KOPT-K1 (cell line): ENCODE measurements around the gene LMF1.

Source experiments
- H3K27ac ChIP-seq: fragments of 200-600 bp; sonication (generic); 2 replicates; pipeline ENCODE4 v1.5.1; 2016; ENCODE audit warnings: antibody characterized with exemption, mild to moderate bottlenecking, low read depth, low read length; ENCODE audit not compliant: poor library complexity, severe bottlenecking
- H3K36me3 ChIP-seq: fragments of 200-600 bp; sonication (generic); 2 replicates; pipeline ENCODE4 v1.5.1; 2017; ENCODE audit warnings: antibody characterized with exemption, mild to moderate bottlenecking, low read length, moderate library complexity; ENCODE audit not compliant: insufficient read depth
- H3K9me3 ChIP-seq: fragments of 200-600 bp; sonication (generic); 2 replicates; pipeline ENCODE4 v1.5.1; 2017; ENCODE audit warnings: antibody characterized with exemption, low read length, mild to moderate bottlenecking; ENCODE audit not compliant: insufficient read depth, poor library complexity, severe bottlenecking

Gene LMF1

DNA sequence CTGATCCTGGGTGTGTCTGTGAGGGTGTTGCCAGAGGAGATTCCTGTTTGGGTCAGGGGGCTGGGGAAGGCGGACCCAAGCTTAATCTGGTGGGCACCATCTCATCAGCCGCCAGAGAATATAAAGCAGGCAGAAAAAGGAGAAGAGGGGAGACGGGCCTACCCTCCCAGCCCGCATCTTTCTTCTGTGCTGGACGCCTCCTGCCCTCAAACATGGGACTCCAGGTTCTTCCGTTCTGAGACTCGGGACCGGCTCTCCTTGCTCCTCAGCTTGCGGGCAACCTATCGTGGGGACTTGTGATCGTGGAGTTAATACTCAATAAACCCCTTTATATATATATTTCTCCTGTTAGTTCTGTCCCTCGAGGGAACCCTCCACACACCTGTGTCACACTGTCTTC is 64.5 kb downstream of the LMF1 start:
- Histone ChIP-seq H3K27ac (no peak overlapping the region), H3K36me3 (peaks cover 30% of the 10 kb centered on the region; the same call in 1 of the 2 replicates), H3K9me3 (peaks cover 5% of the 10 kb centered on the region)

DNA sequence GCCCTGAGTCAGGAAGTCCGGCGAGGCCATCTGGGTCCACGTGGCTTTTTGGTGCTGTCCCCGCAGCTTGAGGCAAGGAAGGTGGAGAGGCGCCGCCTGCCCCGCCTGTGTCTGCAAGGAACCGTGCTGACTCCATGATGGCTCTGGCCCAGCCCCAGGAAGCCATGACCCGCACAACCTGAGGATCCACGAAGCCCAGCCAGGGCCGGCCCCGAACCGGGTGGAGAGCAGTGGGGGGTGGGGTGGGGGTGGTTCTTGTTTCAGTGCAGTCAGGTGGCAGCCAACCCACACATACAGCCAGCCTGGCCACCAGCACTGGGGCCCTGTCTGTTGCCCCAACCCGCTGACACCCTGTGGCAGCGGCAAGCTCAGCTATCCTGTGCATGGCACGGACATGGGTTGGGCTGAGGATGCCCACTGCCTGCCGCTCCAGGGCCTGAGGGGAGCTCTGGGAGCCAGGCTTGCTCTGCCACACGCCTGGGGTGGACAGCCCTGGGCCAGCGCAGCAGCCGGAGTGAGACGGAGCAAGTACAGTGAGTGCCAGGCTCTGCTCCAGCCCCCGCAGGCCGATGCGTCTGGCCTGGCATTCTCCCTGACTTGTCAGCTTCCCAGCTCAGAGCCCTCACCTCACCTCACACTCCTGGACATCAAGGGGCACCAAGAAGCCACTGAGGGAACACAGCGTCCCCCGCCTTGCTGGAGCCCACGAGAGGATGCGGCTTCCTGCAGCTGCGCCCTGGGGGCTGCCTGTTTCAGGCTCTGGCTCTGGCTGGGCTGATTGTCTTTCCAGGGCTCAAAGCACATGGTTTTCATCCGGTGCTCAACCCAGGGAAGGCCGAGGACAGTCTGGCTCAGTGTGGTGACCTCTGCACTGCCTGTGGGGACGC is 68.8 kb downstream of the LMF1 start:
- Histone ChIP-seq H3K27ac (no peak overlapping the region), H3K36me3 (peaks cover 10% of the 10 kb centered on the region; the same call in 1 of the 2 replicates), H3K9me3 (peaks cover 5% of the 10 kb centered on the region)

DNA sequence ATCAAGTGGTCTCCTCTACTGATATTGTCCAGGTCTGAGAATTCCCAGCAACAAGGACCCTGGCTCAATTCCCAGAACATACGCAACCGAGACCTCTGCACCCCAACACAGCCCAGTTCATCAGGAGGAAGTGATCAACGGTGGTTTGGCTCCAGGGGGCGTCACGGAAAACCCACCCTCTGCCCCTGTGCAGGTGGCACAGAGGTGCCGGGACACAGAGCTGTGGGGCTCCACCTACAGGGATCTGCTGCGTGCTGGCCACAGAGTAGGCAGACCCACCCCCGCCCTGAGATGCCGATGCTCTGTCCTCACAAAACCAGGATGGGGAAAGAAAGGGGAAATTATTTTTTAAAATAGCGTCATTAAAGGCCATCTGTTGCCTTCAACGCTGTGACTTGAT is 69.6 kb downstream of the LMF1 start:
- Histone ChIP-seq H3K9me3 (no peaks in the 10 kb centered on the region), H3K36me3 (0 out of 2 replicates have a peak, but pooled peaks cover 4% of the 10 kb centered on the region)

DNA sequence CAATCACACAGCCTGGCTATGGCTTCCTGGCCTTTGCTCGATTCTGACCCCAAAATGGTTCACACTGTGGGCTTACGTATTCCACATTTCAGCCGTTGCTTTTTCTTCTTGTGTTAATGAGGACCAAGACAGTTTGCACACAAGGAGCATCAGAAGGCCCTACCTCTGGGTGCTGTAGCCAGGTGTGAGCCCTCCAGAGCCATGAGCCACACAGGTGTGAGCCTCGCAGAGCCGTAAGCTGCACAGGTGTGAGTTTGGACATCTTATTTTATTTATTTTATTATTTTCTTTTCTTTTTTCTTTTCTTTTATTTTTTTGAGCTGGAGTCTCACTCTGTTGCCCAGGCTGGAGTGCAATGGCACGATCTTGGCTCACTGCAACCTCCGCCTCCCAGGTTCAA is 70.6 kb downstream of the LMF1 start:
- H3K36me3 ChIP-seq, result no peaks in the 10 kb centered on the region
- H3K27ac ChIP-seq, result no peak overlapping the region
- no peaks in the 10 kb centered on the region for H3K9me3 ChIP-seq

More for the DNA sequence above, 69.6 kb downstream of the LMF1 start:
- H3K27ac ChIP-seq, result no peak overlapping the region

DNA sequence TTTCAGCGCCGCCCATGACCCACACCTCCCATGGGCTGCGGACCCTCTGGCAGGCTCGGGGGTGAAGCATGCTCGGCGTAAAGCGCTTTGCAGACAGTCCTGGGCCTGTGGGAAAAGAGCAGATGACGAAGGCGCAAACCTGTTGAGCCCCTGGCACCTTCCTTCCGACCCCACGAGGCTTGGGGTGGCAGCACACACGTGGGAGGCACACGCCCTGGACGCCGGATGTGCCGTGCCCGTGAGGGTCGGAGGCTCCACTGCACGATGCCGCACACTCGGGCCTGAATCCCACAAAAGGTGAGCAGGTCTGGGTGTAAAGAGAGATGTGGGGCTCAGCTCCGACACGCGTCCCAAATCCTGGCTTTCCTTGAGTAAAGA is 71.1 kb downstream of the LMF1 start:
- Histone ChIP-seq H3K27ac (no peak overlapping the region), H3K36me3 (no peaks in the 10 kb centered on the region), H3K9me3 (no peaks in the 10 kb centered on the region)

DNA sequence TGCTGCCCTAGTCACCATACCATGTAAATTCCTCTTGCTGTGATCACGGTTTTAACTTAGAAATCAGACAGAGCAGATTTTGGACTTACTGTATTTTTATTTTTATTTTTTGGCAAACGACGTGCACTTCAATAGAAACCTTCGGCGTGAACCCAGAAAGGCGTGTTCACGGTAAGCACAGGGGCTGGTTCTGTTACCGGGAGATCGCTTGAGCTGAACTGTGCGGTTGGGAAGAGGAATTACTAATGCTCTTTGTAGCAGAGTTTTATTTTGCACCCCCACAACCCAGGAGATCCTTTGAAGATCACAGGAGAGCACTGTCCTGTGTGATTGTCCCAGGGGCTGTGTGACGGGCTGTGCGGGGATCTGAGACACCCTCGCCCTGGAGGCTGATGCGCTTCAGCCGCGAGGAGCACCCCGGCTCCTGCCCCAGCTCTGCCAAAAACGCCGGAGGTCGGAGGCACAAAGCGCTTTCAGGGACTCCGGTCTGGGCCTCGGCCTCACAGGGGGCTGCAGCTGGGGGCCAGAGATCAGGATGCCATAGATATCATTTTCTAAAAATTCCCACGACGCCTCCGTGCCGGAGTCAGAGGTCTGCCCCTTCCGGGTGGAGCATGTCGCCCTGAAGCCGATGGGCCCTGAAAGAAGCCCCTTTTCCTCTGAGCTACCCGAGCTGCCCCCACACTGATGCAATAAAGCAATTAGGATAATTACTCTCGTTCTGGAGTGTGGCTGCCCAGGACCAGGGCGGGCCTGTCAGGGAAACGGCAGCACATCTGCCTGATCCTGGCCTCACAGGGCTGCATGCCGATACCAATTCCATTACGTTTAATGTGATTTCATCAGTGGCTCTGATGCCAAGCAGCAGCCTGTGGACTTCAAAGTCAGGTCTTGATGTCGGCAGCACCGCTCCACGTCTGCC is 71.8 kb downstream of the LMF1 start:
- H3K27ac ChIP-seq, result no peak overlapping the region
- H3K9me3 ChIP-seq, result no peaks in the 10 kb centered on the region
- no peaks in the 10 kb centered on the region for H3K36me3 ChIP-seq

DNA sequence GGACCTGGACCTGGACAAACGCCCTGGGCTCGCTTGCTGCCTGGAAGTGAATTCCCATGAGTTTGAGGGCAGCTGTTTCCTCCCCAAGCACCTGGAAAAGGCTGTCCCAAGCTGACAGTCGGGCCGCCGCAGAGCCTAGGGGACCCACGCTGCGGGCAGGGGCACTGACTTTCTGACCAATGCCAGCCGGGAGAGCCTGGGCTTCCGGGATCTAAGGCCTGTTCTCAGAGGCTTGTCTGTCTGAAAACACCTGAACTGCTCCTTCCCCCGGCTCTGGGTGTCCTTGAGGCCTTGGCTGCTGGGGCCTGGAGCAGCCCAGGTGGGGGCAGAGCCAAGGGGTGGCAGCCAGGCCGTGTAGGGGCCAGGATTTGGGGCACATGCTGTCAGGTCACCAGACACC is 72.6 kb downstream of the LMF1 start:
- Histone ChIP-seq H3K36me3 (no peaks in the 10 kb centered on the region), H3K9me3 (no peaks in the 10 kb centered on the region), H3K27ac (no peak overlapping the region)

DNA sequence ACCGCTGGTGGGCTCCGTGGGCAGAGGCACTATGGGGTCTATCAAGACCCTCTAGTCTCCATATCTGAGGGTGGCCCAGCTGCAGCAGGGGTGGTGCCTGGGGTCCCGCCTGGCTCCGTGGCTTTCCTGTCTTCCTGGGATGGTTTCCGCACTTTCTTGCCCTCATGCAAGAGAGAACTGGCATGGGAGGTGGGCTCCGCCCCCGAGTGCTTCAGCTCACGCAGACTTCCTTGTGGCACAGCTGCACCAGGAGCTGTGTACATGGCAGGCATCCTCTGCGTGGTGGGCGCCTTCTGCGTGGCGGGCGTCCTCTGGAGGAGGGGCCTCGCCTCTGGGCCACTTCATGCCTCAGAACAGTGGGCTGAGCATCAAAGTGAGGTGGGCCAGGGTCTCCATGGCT is 73.1 kb downstream of the LMF1 start:
- Histone ChIP-seq H3K9me3 (no peaks in the 10 kb centered on the region), H3K36me3 (no peaks in the 10 kb centered on the region), H3K27ac (no peak overlapping the region)

DNA sequence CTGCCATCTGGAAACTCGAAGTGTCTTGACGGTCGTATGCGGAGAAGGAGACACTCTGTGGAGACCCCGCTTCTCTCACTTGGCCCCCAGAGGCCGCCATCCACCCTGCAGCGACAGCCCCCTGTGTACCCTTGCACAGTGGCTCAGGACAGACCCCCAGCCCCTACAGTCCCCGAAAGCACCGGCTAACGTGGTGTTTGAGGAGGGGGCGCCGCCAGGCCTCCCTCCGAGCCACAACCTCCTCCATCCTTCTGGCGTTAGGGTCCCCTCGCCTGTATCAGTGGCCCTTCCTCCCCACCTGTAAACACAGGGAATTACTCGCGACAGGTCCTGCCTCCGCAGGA is 73.6 kb downstream of the LMF1 start:
- no peaks in the 10 kb centered on the region for H3K9me3 ChIP-seq
- no peaks in the 10 kb centered on the region for H3K36me3 ChIP-seq
- no peak overlapping the region for H3K27ac ChIP-seq

DNA sequence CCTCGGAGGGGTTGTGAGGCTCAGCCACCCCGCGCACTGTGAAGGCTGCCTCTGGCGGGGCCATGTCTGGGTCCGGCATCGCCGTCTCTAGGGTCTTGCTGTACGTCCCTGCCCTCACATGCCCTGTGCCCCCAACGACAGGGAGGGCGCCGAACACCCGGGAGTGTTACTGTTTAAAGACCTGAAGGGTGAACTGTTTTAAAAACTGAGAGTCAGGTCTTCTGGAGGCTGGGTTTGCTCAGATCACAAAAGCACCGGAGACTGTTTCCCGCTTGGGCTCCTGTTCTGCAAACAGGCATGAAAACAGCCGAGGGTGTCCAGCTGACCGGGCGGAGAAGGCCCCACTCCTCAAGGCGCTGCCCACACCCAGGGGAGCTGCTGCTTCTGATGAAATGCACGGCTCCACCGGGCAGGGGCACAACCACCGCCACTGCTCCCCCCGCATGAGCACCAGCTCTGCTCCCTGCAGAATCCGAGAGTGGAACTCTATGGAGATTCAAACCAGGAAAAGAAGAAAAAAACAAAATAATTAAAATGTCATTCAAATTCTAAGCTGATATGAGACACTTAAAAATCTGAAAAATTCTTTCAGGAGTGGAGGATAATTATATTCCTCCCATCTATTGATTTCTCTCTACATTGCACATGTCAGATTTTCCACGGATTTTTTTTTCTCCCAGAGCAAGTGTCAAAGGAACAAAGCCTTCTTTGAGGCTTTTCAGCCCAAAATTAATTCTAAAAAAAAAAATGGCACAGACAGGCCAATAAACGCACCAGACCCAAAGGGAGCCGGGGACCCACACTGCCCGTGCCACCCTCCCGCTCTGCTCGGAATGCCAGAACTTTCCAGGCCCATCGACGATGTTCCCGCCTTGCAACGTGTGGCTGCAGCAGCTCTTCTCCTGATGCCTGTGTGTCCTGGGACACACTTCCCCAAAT is 74.3 kb downstream of the LMF1 start:
- no peak overlapping the region for H3K27ac ChIP-seq
- no peaks in the 10 kb centered on the region for H3K9me3 ChIP-seq
- no peaks in the 10 kb centered on the region for H3K36me3 ChIP-seq

DNA sequence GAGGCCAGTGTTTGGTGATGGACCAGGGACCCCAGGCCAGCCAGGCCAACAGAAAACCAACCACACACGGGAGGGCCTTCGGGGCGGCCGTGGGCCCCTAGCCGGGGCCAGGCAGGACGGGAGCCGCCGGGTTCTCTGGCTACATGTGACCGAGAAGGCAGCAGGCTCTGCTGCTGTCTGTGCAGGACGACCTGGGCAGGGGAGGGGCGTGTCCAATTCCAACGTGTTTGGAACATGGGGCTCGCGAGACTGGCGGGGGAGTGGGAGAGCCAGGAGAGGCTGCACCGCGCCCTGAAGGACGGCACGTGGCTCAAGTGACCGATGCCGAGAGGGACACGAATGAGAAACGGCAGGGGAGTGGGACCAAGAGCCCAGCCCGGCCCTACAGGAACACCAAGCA is 75.4 kb downstream of the LMF1 start:
- Histone ChIP-seq H3K9me3 (no peaks in the 10 kb centered on the region), H3K27ac (no peak overlapping the region)

DNA sequence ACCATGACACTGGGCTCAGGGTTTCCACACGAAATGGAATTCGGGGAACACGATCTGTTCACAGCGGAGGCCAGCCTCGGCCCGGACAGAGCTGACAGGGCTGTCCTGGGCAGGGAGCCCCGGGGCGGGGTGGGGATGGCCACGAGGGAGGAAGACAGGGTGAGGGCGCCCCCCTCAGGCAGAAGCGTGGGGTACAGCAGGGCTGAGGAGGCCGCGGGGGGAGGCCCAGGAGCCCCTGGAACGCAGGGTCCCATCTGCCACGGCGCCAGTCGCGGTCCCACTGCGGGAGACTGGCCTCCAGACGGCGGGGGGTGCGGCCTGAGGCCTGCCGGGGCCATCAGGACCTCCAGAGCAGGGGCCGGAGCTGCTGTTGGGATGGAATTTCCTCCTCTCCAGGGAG is 75.9 kb downstream of the LMF1 start:
- Histone ChIP-seq H3K9me3 (no peaks in the 10 kb centered on the region), H3K36me3 (no peaks in the 10 kb centered on the region), H3K27ac (no peak overlapping the region)

More for the DNA sequence above, 75.4 kb downstream of the LMF1 start:
- no peaks in the 10 kb centered on the region for H3K36me3 ChIP-seq

DNA sequence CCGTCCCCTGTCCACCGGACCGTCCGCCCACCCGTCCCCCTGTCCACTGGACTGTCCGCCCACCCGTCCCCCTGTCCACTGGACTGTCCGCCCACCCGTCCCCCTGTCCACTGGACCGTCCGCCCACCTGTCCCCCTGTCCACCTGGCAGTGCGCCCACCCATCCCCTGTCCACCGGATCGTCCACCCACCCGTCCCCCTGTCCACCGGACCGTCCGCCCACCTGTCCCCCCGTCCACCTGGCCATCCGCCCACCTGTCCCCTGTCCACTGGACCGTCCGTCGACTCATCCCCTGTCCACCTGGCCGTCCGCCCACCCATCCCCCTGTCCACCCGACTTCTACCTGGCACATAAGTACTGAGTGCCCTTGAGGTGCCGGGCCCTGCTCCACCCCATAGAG is 76.6 kb downstream of the LMF1 start:
- H3K9me3 ChIP-seq, result no peaks in the 10 kb centered on the region
- H3K27ac ChIP-seq, result no peak overlapping the region
- H3K36me3 ChIP-seq, result no peaks in the 10 kb centered on the region

DNA sequence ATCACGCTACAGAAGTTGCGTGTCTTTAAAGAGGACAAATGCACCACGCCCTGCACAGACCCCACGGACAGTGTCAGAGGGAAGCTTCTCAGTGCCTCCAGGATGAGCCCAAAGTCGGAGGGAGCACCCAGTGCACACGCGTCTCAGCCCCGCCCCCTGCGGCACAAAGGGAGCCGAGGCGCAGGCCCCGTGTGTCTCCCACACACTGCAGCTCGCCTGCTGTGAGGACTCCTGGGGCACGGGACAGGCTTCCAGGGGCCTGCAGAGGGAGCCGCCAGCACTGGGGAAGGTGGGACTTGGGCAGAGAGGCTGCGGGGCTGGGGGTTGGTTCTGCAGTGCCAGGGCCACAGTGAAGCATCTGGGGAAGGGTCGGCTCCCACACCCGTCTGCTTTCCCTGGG is 77.4 kb downstream of the LMF1 start:
- Histone ChIP-seq H3K9me3 (no peaks in the 10 kb centered on the region), H3K27ac (no peak overlapping the region), H3K36me3 (no peaks in the 10 kb centered on the region)
